Type B pancreatic cell (in vitro differentiated cells): ENCODE results near the gene UBE2D2. TPM values are rescaled to one million over a fixed set of nuclear protein-coding genes. Genes with fewer than 3 reads are reported as not detected.

Experiments used
- DNase-seq: peaks from one replicate; pipeline ENCODE4 v3.0.0; 2021; ENCODE audit warnings: mixed read lengths; ENCODE audit not compliant: unreplicated experiment; ENCODE audit errors: extremely low spot score
- H3K27ac Mint-ChIP-seq: 2 replicates; pipeline ENCODE4 v1.8.0; 2021; ENCODE audit warnings: mild to moderate bottlenecking, mixed read lengths
- H3K27me3 Mint-ChIP-seq: 2 replicates; pipeline ENCODE4 v1.8.0; 2021; ENCODE audit warnings: mixed read lengths
- H3K36me3 Mint-ChIP-seq: 2 replicates; pipeline ENCODE4 v1.8.0; 2021; ENCODE audit warnings: mixed read lengths
- H3K4me1 Mint-ChIP-seq: one replicate; pipeline ENCODE4 v1.8.0; 2021; ENCODE audit warnings: mixed read lengths; ENCODE audit not compliant: unreplicated experiment
- H3K4me3 Mint-ChIP-seq: 2 replicates; pipeline ENCODE4 v1.8.0; 2021; ENCODE audit warnings: mild to moderate bottlenecking, mixed read lengths
- H3K9me3 Mint-ChIP-seq: 2 replicates; pipeline ENCODE4 v1.8.0; 2021; ENCODE audit warnings: mixed read lengths
- CTCF ChIP-seq: fragments of 200-600 bp; sonication (generic); conservative IDR thresholded peaks from 2 replicates; pipeline ENCODE4 v1.5.0; 2021; ENCODE audit warnings: antibody characterized with exemption, mild to moderate bottlenecking
- total RNA-seq: library from RNA; stranded (reverse); gene quantifications from 2 replicates; pipeline ENCODE4 v1.2.1, GENCODE V29; 2021; ENCODE audit warnings: low replicate concordance

UBE2D2 gene
- total RNA-seq, 1 donor from 2014 or later = 140 TPM

- Mint-ChIP-seq H3K4me3 (peak overlapping the region; percentile 92), H3K9me3 (no peaks in the 10 kb centered on the region), H3K27ac (peak overlapping the region; percentile 91), H3K4me1 (peaks cover 30% of the 10 kb centered on the region), H3K27me3 (no peaks in the 10 kb centered on the region), H3K36me3 (peaks cover 23% of the 10 kb centered on the region)
- no peak for TF ChIP-seq CTCF
- no peak for DNase-seq
Observed at GRCh38 chr5:139562847-139563246, 1.7 kb downstream of the UBE2D2 start.

GRCh38 chr5:139565411-139566305, 4.5 kb downstream of the UBE2D2 start:
- Mint-ChIP-seq H3K27me3 (no peaks in the 10 kb centered on the region), H3K27ac (peak overlapping the region; percentile 48), H3K9me3 (no peaks in the 10 kb centered on the region), H3K4me1 (peaks cover 35% of the 10 kb centered on the region), H3K36me3 (peaks cover 28% of the 10 kb centered on the region), H3K4me3 (peak overlapping the region; percentile 65)
- no peak for DNase-seq
- TF ChIP-seq CTCF = no peak

GRCh38 chr5:139566611-139567010, 5.5 kb downstream of the UBE2D2 start:
- no peak for TF ChIP-seq CTCF
- no peak overlapping the region for H3K4me3 Mint-ChIP-seq
- DNase-seq = no peak
- H3K36me3 Mint-ChIP-seq = peaks cover 26% of the 10 kb centered on the region
- H3K27me3 Mint-ChIP-seq = no peaks in the 10 kb centered on the region
- H3K27ac Mint-ChIP-seq = no peak overlapping the region
- peaks cover 31% of the 10 kb centered on the region for H3K4me1 Mint-ChIP-seq
- no peaks in the 10 kb centered on the region for H3K9me3 Mint-ChIP-seq

GRCh38 chr5:139569270-139569955, 8.3 kb downstream of the UBE2D2 start:
- Mint-ChIP-seq H3K27ac (peak overlapping the region; percentile 10), H3K27me3 (no peaks in the 10 kb centered on the region), H3K9me3 (no peaks in the 10 kb centered on the region), H3K4me1 (peaks cover 35% of the 10 kb centered on the region), H3K4me3 (no peak overlapping the region), H3K36me3 (peaks cover 24% of the 10 kb centered on the region)
- no peak for DNase-seq
- no peak for TF ChIP-seq CTCF

- no peak for TF ChIP-seq CTCF
- no peak for DNase-seq
- Mint-ChIP-seq H3K36me3 (peaks cover 17% of the 10 kb centered on the region), H3K27me3 (no peaks in the 10 kb centered on the region), H3K4me1 (peaks cover 38% of the 10 kb centered on the region), H3K27ac (no peak overlapping the region), H3K9me3 (no peaks in the 10 kb centered on the region), H3K4me3 (no peak overlapping the region)
Observed at GRCh38 chr5:139571543-139571942, 10.4 kb downstream of the UBE2D2 start.
